ENCODE data around the gene RMND1. TPM values are rescaled to one million over a fixed set of nuclear protein-coding genes. Genes with fewer than 3 reads are reported as not detected.
"Not testable (repeated sequence)": the region's sequence is repeated elsewhere in the genome, so short reads cannot be mapped to it uniquely, and the experiment has no call there.

The RMND1 gene
- total RNA-seq, 1 donor from 2014 or later: 15.7 TPM

- no peak for ATAC-seq
- intact Hi-C loops (cut with DNase I): no loop called here
These were observed 9.7 kb upstream of the RMND1 start for GRCh38 chr6:151461673-151462072.

GRCh38 chr6:151455751-151456398, 3.9 kb upstream of the RMND1 start:
- DNase-seq (ENCODE audit: missing footprints); intact Hi-C loops (cut with DNase I); ATAC-seq: not testable (repeated sequence)

More at GRCh38 chr6:151461673-151462072, 9.7 kb upstream of the RMND1 start:
- no peak for DNase-seq (ENCODE audit: missing footprints)

- DNase-seq (ENCODE audit: missing footprints) (no peak), ATAC-seq (peak; percentile 27)
- intact Hi-C loops (cut with DNase I): loop anchor here (5.0 kb wide), 1 partner anchor 61 kb away; the partner anchor contains the start of gene ZBTB2
These were observed 963 bp upstream of the RMND1 start for GRCh38 chr6:151452750-151453427.

GRCh38 chr6:151451417-151451949, 443 bp downstream of the RMND1 start:
- no peak for DNase-seq (ENCODE audit: missing footprints)
- intact Hi-C loops (cut with DNase I): loop anchor here (5.0 kb wide), 1 partner anchor 59 kb away; the partner anchor contains the start of gene ZBTB2
- ATAC-seq: no peak

GRCh38 chr6:151450928-151451327, 998 bp downstream of the RMND1 start:
- DNase-seq (ENCODE audit: missing footprints); ATAC-seq: not testable (repeated sequence)
- intact Hi-C loops (cut with DNase I): loop anchor here (5.0 kb wide), 1 partner anchor 59 kb away; the partner anchor contains the start of gene ZBTB2

GRCh38 chr6:151448623-151449022, 3.3 kb downstream of the RMND1 start:
- DNase-seq (ENCODE audit: missing footprints): no peak
- ATAC-seq: no peak
- intact Hi-C loops (cut with DNase I): no loop called here

- ATAC-seq: no peak
- DNase-seq (ENCODE audit: missing footprints): no peak
- intact Hi-C loops (cut with DNase I): no loop called here
These were observed 4.7 kb downstream of the RMND1 start for GRCh38 chr6:151447237-151447636.

GRCh38 chr6:151445482-151445881, 6.4 kb downstream of the RMND1 start:
- ATAC-seq: peak; percentile 40
- intact Hi-C loops (cut with DNase I): no loop called here
- DNase-seq (ENCODE audit: missing footprints): no peak

- DNase-seq (ENCODE audit: missing footprints) (no peak), ATAC-seq (no peak)
- intact Hi-C loops (cut with DNase I): loop anchor here (5.0 kb wide), 1 partner anchor 33 kb away; no protein-coding TSS in a partner anchor
These were observed 7.9 kb downstream of the RMND1 start for GRCh38 chr6:151443911-151444621.

- intact Hi-C loops (cut with DNase I): loop anchor here (5.0 kb wide), 1 partner anchor 34 kb away; no protein-coding TSS in a partner anchor
- no peak for DNase-seq (ENCODE audit: missing footprints)
- no peak for ATAC-seq
These were observed 8.5 kb downstream of the RMND1 start for GRCh38 chr6:151443454-151443853.

GRCh38 chr6:151442371-151442770, 9.6 kb downstream of the RMND1 start:
- ATAC-seq: no peak
- intact Hi-C loops (cut with DNase I): loop anchor here (5.0 kb wide), 1 partner anchor 35 kb away; no protein-coding TSS in a partner anchor
- no peak for DNase-seq (ENCODE audit: missing footprints)

- DNase-seq (ENCODE audit: missing footprints): no peak
- intact Hi-C loops (cut with DNase I): loop anchor here (5.0 kb wide), 1 partner anchor 36 kb away; no protein-coding TSS in a partner anchor
- no peak for ATAC-seq
These were observed 10.3 kb downstream of the RMND1 start for GRCh38 chr6:151441390-151442166.

- DNase-seq (ENCODE audit: missing footprints): no peak
- ATAC-seq: no peak
- intact Hi-C loops (cut with DNase I): loop anchor here (5.0 kb wide), 1 partner anchor 36 kb away; no protein-coding TSS in a partner anchor
These were observed 11.0 kb downstream of the RMND1 start for GRCh38 chr6:151440930-151441329.

- DNase-seq (ENCODE audit: missing footprints) (no peak), ATAC-seq (no peak)
- intact Hi-C loops (cut with DNase I): loop anchor here (5.0 kb wide), 1 partner anchor 37 kb away; no protein-coding TSS in a partner anchor
These were observed 11.4 kb downstream of the RMND1 start for GRCh38 chr6:151440498-151440897.

GRCh38 chr6:151437401-151437800, 14.5 kb downstream of the RMND1 start:
- ATAC-seq (no peak), DNase-seq (ENCODE audit: missing footprints) (no peak)
- intact Hi-C loops (cut with DNase I): no loop called here

GRCh38 chr6:151436802-151437201, 15.1 kb downstream of the RMND1 start:
- intact Hi-C loops (cut with DNase I): no loop called here
- DNase-seq (ENCODE audit: missing footprints): no peak
- ATAC-seq: no peak

GRCh38 chr6:151436300-151436699, 15.6 kb downstream of the RMND1 start:
- DNase-seq (ENCODE audit: missing footprints): no peak
- ATAC-seq: no peak
- intact Hi-C loops (cut with DNase I): no loop called here

- DNase-seq (ENCODE audit: missing footprints) (no peak), ATAC-seq (no peak)
- intact Hi-C loops (cut with DNase I): no loop called here
These were observed 17.6 kb downstream of the RMND1 start for GRCh38 chr6:151434369-151434768.

Data from Right ventricle myocardium inferior (tissue), 1 donor.